Esophagus muscularis mucosa (tissue), 4 donors: ENCODE measurements around the gene MIPOL1.

Experiments used
- CTCF ChIP-seq, 3 experiments: fragments of 200-600 bp in 2 of 3; fragments of 450-650 bp in 1 of 3; sonication (generic) in 2 of 3; IDR thresholded peaks; one replicate each; pipeline ENCODE4 v1.5.1; 2017 to 2019; ENCODE audit warnings: antibody characterized with exemption in 3 of 3, mild to moderate bottlenecking in 2 of 3, moderate library complexity in 1 of 3
- EP300 ChIP-seq: sonication (generic); formaldehyde crosslinking; IDR thresholded peaks from one replicate; pipeline ENCODE4 v1.6.1; 2017; ENCODE audit warnings: antibody characterized with exemption
- POLR2AphosphoS5 ChIP-seq, 2 donors: sonication (generic); formaldehyde crosslinking; IDR thresholded peaks; one replicate each; pipeline ENCODE4 v1.6.1; 2017; ENCODE audit warnings: antibody characterized with exemption in 2 of 2

DNA sequence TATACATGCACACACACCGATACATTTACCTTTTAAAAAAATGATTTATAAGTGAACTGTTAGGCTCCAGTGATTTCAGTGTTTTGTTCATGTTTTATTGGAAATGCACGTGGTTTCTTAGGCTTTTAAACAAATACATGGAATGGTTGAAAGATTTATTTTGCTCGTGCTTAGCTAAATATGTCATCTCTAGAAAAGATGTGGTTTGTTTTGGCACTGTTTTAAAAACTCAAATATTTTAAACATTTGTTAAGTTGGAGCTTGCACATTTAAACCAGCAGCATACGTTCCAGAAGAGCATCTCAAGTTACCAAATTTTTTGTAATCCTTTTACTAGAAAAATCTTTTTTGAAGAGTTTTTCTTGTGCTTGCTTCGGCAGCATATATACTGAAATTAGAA is 352.8 kb downstream of the MIPOL1 start:
- no peak for TF ChIP-seq CTCF (IDR thresholded peaks at IDR 0.05)
- TF ChIP-seq EP300 = no peak
- no peak for TF ChIP-seq POLR2AphosphoS5 (IDR thresholded peaks at IDR 0.05)
